ENCODE measurements around the gene TSC22D1. TPM values are rescaled to one million over a fixed set of nuclear protein-coding genes. Genes with fewer than 3 reads are reported as not detected.
"Not testable (repeated sequence)": the region's sequence is repeated elsewhere in the genome, so short reads cannot be mapped to it uniquely, and the experiment has no call there.

Gene TSC22D1
- total RNA-seq, 4 donors from 2014 or later, result 153 to 200 (median 182) TPM

DNA sequence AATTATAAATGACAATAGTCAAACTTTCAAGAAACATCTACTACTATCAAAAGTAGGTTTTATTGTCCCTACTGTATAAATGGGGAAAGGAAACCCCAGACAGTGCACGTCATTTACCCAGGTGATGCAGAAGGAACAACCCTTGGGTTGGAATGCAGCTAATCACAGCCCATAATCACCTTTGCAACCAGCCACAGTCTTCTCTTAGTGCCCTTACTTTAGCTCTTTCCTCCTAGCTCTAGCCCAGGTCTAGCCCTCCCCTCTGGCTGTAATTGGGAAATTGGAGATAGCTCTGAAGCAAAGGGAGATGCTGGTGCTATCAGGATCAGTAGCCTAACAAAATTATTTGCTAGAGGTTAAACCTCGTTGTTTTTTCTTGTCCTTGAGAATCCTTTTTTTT, 25.5 kb upstream of the TSC22D1 start:
- no peak for TF ChIP-seq POLR2A (IDR thresholded peaks at IDR 0.05)
- TF ChIP-seq, protein P1, sequence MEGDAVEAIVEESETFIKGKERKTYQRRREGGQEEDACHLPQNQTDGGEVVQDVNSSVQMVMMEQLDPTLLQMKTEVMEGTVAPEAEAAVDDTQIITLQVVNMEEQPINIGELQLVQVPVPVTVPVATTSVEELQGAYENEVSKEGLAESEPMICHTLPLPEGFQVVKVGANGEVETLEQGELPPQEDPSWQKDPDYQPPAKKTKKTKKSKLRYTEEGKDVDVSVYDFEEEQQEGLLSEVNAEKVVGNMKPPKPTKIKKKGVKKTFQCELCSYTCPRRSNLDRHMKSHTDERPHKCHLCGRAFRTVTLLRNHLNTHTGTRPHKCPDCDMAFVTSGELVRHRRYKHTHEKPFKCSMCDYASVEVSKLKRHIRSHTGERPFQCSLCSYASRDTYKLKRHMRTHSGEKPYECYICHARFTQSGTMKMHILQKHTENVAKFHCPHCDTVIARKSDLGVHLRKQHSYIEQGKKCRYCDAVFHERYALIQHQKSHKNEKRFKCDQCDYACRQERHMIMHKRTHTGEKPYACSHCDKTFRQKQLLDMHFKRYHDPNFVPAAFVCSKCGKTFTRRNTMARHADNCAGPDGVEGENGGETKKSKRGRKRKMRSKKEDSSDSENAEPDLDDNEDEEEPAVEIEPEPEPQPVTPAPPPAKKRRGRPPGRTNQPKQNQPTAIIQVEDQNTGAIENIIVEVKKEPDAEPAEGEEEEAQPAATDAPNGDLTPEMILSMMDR (IDR thresholded peaks at IDR 0.05), result no peak
- Histone ChIP-seq H3K36me3 (no peaks in the 10 kb centered on the region), H3K4me1 (no peaks in the 10 kb centered on the region), H3K9me3 (no peaks in the 10 kb centered on the region), H3K27me3 (no peaks in the 10 kb centered on the region), H3K4me3 (no peak overlapping the region), H3K27ac (no peak overlapping the region)
- DNase-seq, result no peak
- intact Hi-C loops (cut with DNase I; ENCODE audit: low total_unique reads), result no loop called here

DNA sequence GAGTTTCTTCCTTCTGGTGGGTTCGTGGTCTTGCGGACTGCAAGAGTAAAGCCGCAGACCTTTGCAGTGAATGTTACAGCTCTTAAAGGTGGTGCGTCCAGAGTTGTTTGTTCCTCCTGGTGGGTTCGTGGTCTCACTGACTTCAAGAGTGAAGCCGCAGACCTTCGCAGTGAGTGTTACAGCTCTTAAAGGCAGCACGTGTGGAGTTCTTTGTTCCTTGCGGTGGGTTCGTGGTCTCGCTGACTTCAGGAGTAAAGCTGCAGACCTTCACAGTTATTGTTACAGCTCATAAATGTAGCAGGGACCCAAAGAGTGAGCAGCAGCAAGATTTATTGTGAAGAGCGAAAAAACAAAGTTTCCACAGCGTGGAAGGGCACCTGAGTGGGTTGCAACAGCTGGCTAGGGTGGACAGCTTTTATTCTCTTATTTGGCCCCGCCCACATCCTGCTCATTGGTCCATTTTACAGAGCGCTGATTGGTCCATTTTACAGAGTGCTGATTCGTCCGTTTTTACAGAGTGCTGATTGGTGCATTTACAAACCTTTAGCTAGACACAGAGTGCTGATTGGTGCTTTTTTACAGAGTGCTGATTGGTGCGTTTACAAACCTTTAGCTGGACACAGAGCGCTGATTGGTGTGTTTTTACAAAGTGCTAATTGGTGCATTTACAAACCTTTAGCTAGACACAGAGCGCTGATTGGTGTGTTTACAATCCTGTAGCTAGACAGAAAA, 17.9 kb upstream of the TSC22D1 start:
- H3K27me3 ChIP-seq; H3K27ac ChIP-seq; H3K4me3 ChIP-seq; intact Hi-C loops (cut with DNase I; ENCODE audit: low total_unique reads); DNase-seq; H3K9me3 ChIP-seq; H3K36me3 ChIP-seq; H3K4me1 ChIP-seq: not testable (repeated sequence)

DNA sequence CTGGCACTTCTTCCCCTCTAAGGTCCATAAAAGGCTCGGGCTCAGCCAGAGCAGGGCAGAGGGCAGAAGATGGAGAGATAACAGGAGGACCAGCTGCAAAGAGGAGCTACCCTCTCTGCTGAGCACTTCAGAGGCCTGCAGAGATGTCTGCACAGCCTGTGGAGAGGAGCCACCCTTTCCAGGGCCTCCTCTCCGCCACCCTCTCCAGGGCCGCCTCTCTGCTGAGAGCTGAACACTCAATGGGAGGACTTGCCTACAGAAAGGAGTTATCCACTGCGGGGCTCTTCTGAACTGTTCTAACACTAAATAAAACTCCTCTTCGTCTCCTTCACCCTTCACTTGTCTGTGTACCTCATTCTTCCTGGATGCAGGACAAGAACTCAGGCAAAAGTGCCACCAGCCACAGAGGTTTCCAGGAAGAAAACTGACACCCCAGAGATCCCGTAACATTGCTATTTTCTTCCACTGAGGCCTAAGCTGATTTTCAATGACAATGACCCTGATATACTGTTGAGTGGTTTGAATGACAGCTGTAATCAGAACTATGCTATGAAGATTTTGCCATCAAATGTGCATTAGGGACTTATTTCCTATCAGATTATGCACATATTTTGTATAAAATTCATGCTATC, 16.2 kb upstream of the TSC22D1 start:
- intact Hi-C loops (cut with DNase I; ENCODE audit: low total_unique reads), result no loop called here
- H3K27ac ChIP-seq, result no peak overlapping the region
- H3K27me3 ChIP-seq, result no peaks in the 10 kb centered on the region
- H3K4me3 ChIP-seq, result no peak overlapping the region
- no peaks in the 10 kb centered on the region for H3K36me3 ChIP-seq
- DNase-seq, result no peak
- no peak for TF ChIP-seq POLR2A (IDR thresholded peaks at IDR 0.05)
- TF ChIP-seq, protein P1 (IDR thresholded peaks at IDR 0.05), result no peak
- no peaks in the 10 kb centered on the region for H3K4me1 ChIP-seq
- no peaks in the 10 kb centered on the region for H3K9me3 ChIP-seq

DNA sequence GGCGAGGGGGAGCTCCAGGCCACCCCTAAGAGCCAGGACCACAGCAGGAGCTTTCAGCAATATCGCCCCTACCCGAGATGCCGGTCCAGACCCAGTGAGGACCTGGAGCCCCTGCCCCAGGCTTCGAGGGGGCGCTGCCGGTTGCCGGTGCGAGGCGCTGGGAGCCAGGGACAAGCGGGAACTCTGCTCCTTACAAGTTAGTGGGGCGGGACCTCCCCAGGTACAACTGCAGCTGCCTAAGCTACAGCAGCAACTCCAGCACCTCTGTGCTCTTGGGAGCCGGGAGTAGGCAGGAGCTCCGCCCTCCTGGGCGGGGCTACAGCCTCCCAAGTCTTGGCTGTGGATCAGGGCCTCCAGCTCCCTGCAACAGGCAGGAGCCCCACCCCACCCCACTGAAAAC, 15.2 kb upstream of the TSC22D1 start:
- no peaks in the 10 kb centered on the region for H3K9me3 ChIP-seq
- no peaks in the 10 kb centered on the region for H3K4me1 ChIP-seq
- H3K4me3 ChIP-seq, result no peak overlapping the region
- H3K27ac ChIP-seq, result no peak overlapping the region
- no peaks in the 10 kb centered on the region for H3K27me3 ChIP-seq
- no peaks in the 10 kb centered on the region for H3K36me3 ChIP-seq
- intact Hi-C loops (cut with DNase I; ENCODE audit: low total_unique reads), result no loop called here
- TF ChIP-seq, protein P1 (IDR thresholded peaks at IDR 0.05), result no peak
- TF ChIP-seq POLR2A (IDR thresholded peaks at IDR 0.05), result no peak
- no peak for DNase-seq

DNA sequence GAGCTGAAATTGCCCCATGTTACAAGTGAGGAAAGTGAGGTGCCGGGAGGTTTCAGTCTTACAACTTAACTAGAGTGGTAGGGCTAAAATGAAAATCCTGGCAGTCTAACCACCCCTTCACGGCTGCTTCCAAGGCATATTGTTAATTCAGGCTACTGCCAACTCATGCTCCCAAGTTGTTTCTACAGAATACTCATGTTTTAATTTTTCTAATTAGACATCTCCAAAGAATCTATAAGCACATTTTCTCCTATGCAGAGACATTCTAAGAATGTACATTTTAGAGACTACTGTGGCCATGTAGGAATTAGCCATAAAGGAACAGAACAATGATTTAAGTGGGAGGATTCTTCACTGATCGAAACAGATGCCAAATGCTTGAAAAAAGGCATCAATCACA, 7.0 kb upstream of the TSC22D1 start:
- H3K9me3 ChIP-seq, result no peaks in the 10 kb centered on the region
- no peaks in the 10 kb centered on the region for H3K27me3 ChIP-seq
- no peaks in the 10 kb centered on the region for H3K36me3 ChIP-seq
- no peak overlapping the region for H3K4me3 ChIP-seq
- intact Hi-C loops (cut with DNase I; ENCODE audit: low total_unique reads), result no loop called here
- H3K27ac ChIP-seq, result no peak overlapping the region
- H3K4me1 ChIP-seq, result no peaks in the 10 kb centered on the region
- TF ChIP-seq POLR2A (IDR thresholded peaks at IDR 0.05), result no peak
- TF ChIP-seq, protein P1 (IDR thresholded peaks at IDR 0.05), result no peak
- DNase-seq, result no peak
